Keratinocyte (primary cell): ENCODE measurements around the gene TAF1D. TPM values are rescaled to one million over a fixed set of nuclear protein-coding genes. Genes with fewer than 3 reads are reported as not detected.

Source experiments
- DNase-seq: peaks from one replicate; pipeline ENCODE4 v3.0.0-alpha.2; 2011; ENCODE audit warnings: low read depth, missing footprints, low spot score
- FAIRE-seq: peaks from 2 replicates; lab custom pipeline; 2011; peaks lifted over from hg19 to GRCh38; lab: Jason Lieb, UNC
- H2AFZ ChIP-seq: 2 replicates; pipeline ENCODE4 v1.6.0; 2012; ENCODE audit warnings: low read length, control low read depth, inconsistent platforms; ENCODE audit not compliant: control insufficient read depth
- H3K27ac ChIP-seq: 2 replicates; pipeline ENCODE4 v1.5.1; 2011; ENCODE audit warnings: low read length; ENCODE audit not compliant: control insufficient read depth, insufficient read depth
- H3K27me3 ChIP-seq: 3 replicates; pipeline ENCODE4 v1.6.0; 2011; ENCODE audit warnings: low read length; ENCODE audit not compliant: control insufficient read depth, insufficient read depth; ENCODE audit errors: extremely low read depth
- H3K36me3 ChIP-seq, 2 experiments: 2 replicates in 1 of 2; 3 replicates in 1 of 2; pipeline ENCODE4 v1.5.1; 2011; ENCODE audit warnings: low read length in 2 of 2, mild to moderate bottlenecking in 1 of 2; ENCODE audit not compliant: control insufficient read depth in 2 of 2, insufficient read depth in 2 of 2; ENCODE audit errors: extremely low read depth in 1 of 2
- H3K4me1 ChIP-seq: 3 replicates; pipeline ENCODE4 v1.5.1; 2011; ENCODE audit warnings: low read length; ENCODE audit not compliant: control insufficient read depth, insufficient read depth; ENCODE audit errors: extremely low read depth
- H3K4me2 ChIP-seq: 3 replicates; pipeline ENCODE4 v1.6.0; 2011; ENCODE audit warnings: low read depth, low read length; ENCODE audit not compliant: control insufficient read depth, insufficient read depth; ENCODE audit errors: extremely low read depth
- H3K4me3 ChIP-seq, 3 experiments: fragments of 200-600 bp in 1 of 3; sonication (generic) in 1 of 3; 2 replicates in 2 of 3; 3 replicates in 1 of 3; pipeline ENCODE4 v1.5.1; 2011 to 2016; ENCODE audit warnings: low read length in 3 of 3, mild to moderate bottlenecking in 3 of 3, control low read depth in 2 of 3, inconsistent platforms in 1 of 3, low read depth in 1 of 3, mixed read lengths in 1 of 3, mixed run types in 1 of 3, moderate library complexity in 1 of 3; ENCODE audit not compliant: control insufficient read depth in 2 of 3, insufficient read depth in 2 of 3; ENCODE audit errors: extremely low read depth in 1 of 3
- H3K79me2 ChIP-seq: 2 replicates; pipeline ENCODE4 v1.6.0; 2012; ENCODE audit warnings: low read length; ENCODE audit not compliant: control insufficient read depth, insufficient read depth
- H3K9ac ChIP-seq: 3 replicates; pipeline ENCODE4 v1.6.0; 2011; ENCODE audit warnings: low read length; ENCODE audit not compliant: control insufficient read depth, insufficient read depth; ENCODE audit errors: extremely low read depth
- H3K9me1 ChIP-seq: 3 replicates; pipeline ENCODE4 v1.6.0; 2011; ENCODE audit warnings: low read length; ENCODE audit not compliant: control insufficient read depth, insufficient read depth; ENCODE audit errors: extremely low read depth
- H3K9me3 ChIP-seq: 2 replicates; pipeline ENCODE4 v1.5.1; 2012; ENCODE audit warnings: low read depth, low read length; ENCODE audit not compliant: control insufficient read depth
- H4K20me1 ChIP-seq: 3 replicates; pipeline ENCODE4 v1.6.0; 2011; ENCODE audit warnings: low read length; ENCODE audit not compliant: control insufficient read depth, insufficient read depth; ENCODE audit errors: extremely low read depth
- EZH2 ChIP-seq: IDR thresholded peaks from one replicate; pipeline ENCODE4 v1.6.1; 2012; ENCODE audit warnings: inconsistent platforms, mild to moderate bottlenecking, low read length, moderate library complexity
- dilution Hi-C: fragments of 300-500 bp; cut with MboI; formaldehyde crosslinking; loops from one replicate; pipeline ENCODE4 v1.7.0; 2020; ENCODE audit warnings: low sequenced_read_pairs; ENCODE audit not compliant: extremely low pct_ligation_motif_present
- polyA plus RNA-seq, 5 experiments: library from polyadenylated mRNA; depleted of rRNA in 3 of 5; stranded (reverse) in 3 of 5; stranded (forward) in 1 of 5; unstranded in 1 of 5; fragments of >200 nt; gene quantifications; 1 replicate in 1 of 5; 2 replicates in 3 of 5; 3 replicates in 1 of 5; pipeline versions ENCODE4 v1.2.1 to v1.2.3, GENCODE V29; 2011 to 2012; ENCODE audit warnings: missing spikeins in 2 of 5, low read depth in 1 of 5, low replicate concordance in 1 of 5
- TF ChIP-seq, protein P1 (sequence below), 3 experiments: IDR thresholded peaks in 1 of 3; conservative IDR thresholded peaks in 1 of 3; optimal IDR thresholded peaks in 1 of 3; 2 replicates in 2 of 3; 3 replicates in 1 of 3; pipeline versions ENCODE3 to v1.5.1; 2011; ENCODE audit warnings: low read length in 3 of 3, mild to moderate bottlenecking in 3 of 3, moderate library complexity in 2 of 3, control low read depth in 1 of 3, inconsistent platforms in 1 of 3; ENCODE audit not compliant: insufficient read depth in 2 of 3; ENCODE audit errors: extremely low read depth in 1 of 3

The TAF1D gene
- polyA plus RNA-seq, 1 donor (not counting 4 experiments of a cell fraction or from before 2014, with no cell fraction given) = 224 TPM

DNA sequence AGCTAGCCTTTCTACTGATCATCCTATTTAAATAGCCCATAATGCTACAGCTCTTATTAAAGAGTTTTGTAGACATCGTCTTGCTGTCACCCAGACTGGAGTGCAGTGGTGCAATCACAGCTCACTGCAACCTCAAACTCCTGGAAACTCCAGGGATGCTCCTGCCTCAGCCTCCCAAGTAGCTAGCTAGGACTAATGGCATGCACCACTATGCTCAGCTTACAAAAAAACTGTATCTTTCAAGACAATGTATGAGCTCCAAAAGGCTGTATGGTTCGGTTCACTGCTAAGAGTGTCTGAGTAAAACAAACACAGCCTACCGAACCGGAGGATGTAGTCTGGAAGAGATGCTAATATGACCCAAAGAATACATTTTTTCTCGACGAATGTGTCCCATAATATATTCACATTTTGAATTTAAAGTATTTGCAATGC, 2.6 kb downstream of the TAF1D start:
- peaks cover 70% of the 10 kb centered on the region for H3K79me2 ChIP-seq
- H3K27me3 ChIP-seq = no peaks in the 10 kb centered on the region
- H4K20me1 ChIP-seq = peaks cover 29% of the 10 kb centered on the region
- H3K36me3 ChIP-seq = peaks cover 19 to 49% of the 10 kb centered on the region in 2 experiments
- DNase-seq = no peak
- no peak for TF ChIP-seq EZH2
- TF ChIP-seq, protein P1, sequence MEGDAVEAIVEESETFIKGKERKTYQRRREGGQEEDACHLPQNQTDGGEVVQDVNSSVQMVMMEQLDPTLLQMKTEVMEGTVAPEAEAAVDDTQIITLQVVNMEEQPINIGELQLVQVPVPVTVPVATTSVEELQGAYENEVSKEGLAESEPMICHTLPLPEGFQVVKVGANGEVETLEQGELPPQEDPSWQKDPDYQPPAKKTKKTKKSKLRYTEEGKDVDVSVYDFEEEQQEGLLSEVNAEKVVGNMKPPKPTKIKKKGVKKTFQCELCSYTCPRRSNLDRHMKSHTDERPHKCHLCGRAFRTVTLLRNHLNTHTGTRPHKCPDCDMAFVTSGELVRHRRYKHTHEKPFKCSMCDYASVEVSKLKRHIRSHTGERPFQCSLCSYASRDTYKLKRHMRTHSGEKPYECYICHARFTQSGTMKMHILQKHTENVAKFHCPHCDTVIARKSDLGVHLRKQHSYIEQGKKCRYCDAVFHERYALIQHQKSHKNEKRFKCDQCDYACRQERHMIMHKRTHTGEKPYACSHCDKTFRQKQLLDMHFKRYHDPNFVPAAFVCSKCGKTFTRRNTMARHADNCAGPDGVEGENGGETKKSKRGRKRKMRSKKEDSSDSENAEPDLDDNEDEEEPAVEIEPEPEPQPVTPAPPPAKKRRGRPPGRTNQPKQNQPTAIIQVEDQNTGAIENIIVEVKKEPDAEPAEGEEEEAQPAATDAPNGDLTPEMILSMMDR (optimal IDR thresholded peaks at IDR 0.05 in 1 of 3, IDR thresholded peaks at IDR 0.05 in 1 of 3, conservative IDR thresholded peaks at IDR 0.05 in 1 of 3; ENCODE audit: extremely low read depth in 1 of 3, insufficient read depth in 2 of 3, low read length in 3 of 3) = no peak
- no peaks in the 10 kb centered on the region for H3K9me3 ChIP-seq
- peak overlapping the region; percentile 92 for H3K4me2 ChIP-seq
- no peaks in the 10 kb centered on the region for H3K9me1 ChIP-seq
- peak overlapping the region; percentile 98 for H3K9ac ChIP-seq
- no peak overlapping the region for H2AFZ ChIP-seq
- peak overlapping the region; percentile 76 to 92 (median 87) for H3K4me3 ChIP-seq
- FAIRE-seq = no peak
- peak overlapping the region; percentile 92 for H3K27ac ChIP-seq
- dilution Hi-C loops = no loop called here
- H3K4me1 ChIP-seq = peaks cover 27% of the 10 kb centered on the region

DNA sequence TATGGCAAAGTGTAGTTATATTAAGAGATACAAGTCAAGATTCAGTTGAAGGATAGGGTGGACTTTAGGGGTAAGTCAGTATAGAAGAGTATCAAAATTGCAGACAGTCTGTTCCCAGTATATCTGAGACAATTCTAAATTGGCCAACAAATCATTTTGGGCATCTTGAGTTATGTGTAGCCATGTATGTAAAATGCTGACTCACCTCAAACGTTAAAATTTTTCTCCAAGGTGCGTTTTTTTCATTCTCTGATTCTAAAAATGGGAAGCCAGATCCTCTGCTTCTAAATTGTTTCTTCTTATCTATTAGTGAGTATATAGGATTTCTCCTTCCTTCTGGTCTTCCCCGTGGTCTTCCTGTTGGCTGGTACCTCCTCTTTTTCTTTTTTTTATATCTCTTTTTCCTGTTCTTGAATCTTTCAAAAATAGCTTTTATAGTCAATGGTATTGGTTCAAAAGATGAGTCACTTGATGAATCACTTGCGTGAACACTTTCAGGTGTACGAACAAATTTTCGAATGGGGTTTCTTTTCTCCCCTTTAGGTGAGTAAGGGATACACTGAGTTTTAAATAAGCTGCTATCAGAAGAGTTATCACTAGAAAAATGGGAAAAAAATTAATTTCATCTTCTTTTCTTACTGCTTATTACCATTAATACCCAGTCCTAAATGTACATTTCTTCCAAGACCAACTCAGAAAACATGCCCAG, 3.2 kb downstream of the TAF1D start:
- peaks cover 24 to 55% of the 10 kb centered on the region in 2 experiments for H3K36me3 ChIP-seq
- TF ChIP-seq, protein P1 (optimal IDR thresholded peaks at IDR 0.05 in 1 of 3, IDR thresholded peaks at IDR 0.05 in 1 of 3, conservative IDR thresholded peaks at IDR 0.05 in 1 of 3; ENCODE audit: extremely low read depth in 1 of 3, insufficient read depth in 2 of 3, low read length in 3 of 3) = no peak
- no peak for TF ChIP-seq EZH2
- H3K27ac ChIP-seq = peak overlapping the region; percentile 92
- no peaks in the 10 kb centered on the region for H3K27me3 ChIP-seq
- peak overlapping the region; percentile 98 for H3K9ac ChIP-seq
- no peak for FAIRE-seq
- H3K4me1 ChIP-seq = peaks cover 27% of the 10 kb centered on the region
- dilution Hi-C loops = no loop called here
- H3K4me2 ChIP-seq = peak overlapping the region; percentile 92
- H3K9me3 ChIP-seq = no peaks in the 10 kb centered on the region
- H3K79me2 ChIP-seq = peaks cover 76% of the 10 kb centered on the region
- H4K20me1 ChIP-seq = peaks cover 35% of the 10 kb centered on the region
- DNase-seq = no peak
- no peaks in the 10 kb centered on the region for H3K9me1 ChIP-seq
- peak overlapping the region; percentile 76 to 92 (median 87) for H3K4me3 ChIP-seq
- H2AFZ ChIP-seq = no peak overlapping the region
